Mesenteric fat pad (tissue), 1 donor: Measurements from ENCODE around the gene TSPAN18. TPM values are rescaled to one million over a fixed set of nuclear protein-coding genes. Genes with fewer than 3 reads are reported as not detected.

ENCODE experiments used
- DNase-seq: peaks from one replicate; pipeline ENCODE4 v3.0.0-alpha.2; 2020; ENCODE audit warnings: low spot score
- long read RNA-seq: library from polyadenylated mRNA; unstranded; transcript quantifications from one replicate; pipeline ENCODE4 v2.0.0, GENCODE V29; 2020
- total RNA-seq: library from RNA; stranded (reverse); fragmentation: NEBNext Ultra II Directional; extraction: Animal tissue kit (Norgen Biotek cat#: 25700); gene quantifications from one replicate; pipeline ENCODE4 v1.2.1, GENCODE V29; 2021
- donor health status: DM: yes; HTN: yes; CAD: no.

Gene TSPAN18, protein sequence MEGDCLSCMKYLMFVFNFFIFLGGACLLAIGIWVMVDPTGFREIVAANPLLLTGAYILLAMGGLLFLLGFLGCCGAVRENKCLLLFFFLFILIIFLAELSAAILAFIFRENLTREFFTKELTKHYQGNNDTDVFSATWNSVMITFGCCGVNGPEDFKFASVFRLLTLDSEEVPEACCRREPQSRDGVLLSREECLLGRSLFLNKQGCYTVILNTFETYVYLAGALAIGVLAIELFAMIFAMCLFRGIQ
- total RNA-seq = 14.2 TPM
- long read RNA-seq, partial matches to known transcripts = 9 of 10 reads
- long read RNA-seq, other reads (novel, unspliced or antisense) = 0 of 10 reads

DNA sequence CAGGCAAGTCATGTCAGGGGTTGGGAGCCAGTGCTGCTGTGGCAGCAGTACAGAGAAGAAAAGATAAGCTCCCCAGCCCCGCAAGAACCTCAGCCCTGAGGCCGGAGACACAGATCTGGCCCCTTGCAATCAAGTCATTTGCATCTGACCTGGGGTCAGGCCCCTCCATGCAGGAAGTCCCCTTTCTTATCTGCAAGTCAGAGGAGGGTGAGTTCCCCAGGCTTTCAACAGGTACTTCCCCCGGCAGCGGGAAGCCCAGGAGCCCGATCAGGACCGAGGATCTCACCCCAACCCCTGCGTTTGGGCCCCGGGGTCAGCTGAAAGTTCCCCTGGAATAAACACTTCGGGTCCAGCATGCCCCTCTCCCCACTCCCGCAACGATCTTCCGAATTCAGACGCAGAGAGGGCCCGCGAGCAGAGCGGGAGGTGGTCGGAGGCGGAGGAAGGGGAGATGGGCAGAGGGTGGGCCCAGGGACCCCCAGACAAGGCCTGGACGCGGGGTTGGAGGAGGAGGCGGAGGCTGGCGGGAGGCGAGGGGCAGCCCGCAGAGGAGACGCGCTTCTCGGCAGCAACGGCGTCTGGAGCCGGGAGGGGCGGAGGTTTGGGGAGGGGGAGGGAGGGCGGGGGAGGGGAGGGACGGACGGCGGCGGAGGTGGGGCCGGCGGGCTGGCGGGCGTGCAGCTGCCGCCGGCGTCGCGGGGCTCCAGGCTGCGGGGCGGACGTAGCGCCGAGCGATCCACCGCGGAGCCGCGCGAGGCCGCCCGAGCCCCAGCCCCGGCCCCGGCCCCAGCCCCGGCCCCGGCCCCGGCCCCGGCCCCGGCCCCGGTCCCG, at the start of gene TSPAN18:
TSS of gene TSPAN18 (plus strand) at position 680 of the 831 bp plus-strand sequence. CDS start 179,455 bp downstream, outside the sequence.
- DNase-seq = no peak

DNA sequence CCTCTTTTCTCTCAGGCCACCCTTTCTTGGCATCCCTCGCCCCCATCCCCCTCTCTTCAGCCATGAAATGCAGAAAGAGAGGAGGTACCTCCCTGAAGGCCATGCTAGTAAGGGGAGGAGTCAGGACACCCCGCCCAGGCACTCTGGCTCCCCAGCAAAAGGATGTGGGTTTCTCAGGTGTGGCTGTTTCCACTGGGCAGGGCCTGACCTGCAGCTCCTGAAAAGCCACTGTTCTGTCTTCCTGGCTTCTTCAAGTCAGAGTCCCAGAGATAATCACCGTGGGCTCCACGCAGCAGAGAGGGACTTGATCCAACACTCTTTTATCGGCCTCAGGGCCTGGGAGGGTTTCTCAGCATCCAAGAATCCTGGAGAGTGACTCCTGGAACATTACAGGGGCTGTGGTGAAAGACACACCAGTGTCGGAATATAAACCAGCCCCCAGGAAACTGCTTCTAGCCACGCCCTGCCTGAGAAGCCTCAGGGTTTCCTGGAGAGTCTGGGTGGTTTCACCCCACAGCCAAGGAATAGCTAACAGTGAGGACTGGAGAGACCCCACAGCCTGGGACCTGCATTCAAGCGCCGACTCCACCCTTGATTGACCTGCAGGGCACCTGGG, 45.7 kb upstream of the TSPAN18 start:
- no peak for DNase-seq

DNA sequence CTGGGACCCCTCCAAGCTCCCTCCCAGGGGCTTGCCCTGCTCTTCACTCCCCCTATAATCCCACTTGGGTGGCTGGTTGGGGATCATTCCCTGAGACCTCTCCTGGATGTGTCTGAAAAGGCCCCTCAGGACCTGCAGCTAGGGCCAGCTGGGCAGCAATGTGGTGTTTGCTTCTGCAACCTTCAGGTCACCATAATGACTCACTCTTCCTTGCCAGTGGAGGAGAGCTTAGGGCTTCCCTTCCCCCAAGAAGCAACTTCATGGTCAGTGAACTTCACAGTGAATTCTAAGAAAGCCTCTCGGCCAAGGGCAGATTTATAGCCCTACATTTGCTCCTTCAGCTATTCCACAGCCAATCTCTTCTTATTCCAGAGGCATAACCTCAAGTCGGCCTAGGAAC, 45.1 kb upstream of the TSPAN18 start:
- no peak for DNase-seq

DNA sequence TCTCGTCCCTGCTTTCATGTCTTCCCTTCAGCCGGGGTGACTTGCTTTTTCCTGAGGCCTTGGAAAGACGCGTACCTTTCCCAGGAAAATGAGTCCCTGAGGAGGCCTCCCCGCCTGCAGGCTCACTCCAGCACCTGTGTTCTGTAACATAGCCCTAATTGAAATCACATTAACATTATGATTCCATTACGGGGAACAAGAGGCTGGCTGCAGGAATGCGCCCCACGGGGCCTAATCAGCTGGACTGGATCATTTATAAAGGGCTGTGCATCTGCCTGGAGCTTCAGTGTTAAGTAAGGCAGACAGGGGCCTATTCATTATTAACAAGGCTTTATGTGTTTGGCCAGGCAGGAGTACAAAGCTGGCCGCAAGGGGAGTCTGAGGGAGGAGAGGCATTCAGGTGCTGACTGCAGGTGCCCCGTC, 41.9 kb upstream of the TSPAN18 start:
- no peak for DNase-seq

DNA sequence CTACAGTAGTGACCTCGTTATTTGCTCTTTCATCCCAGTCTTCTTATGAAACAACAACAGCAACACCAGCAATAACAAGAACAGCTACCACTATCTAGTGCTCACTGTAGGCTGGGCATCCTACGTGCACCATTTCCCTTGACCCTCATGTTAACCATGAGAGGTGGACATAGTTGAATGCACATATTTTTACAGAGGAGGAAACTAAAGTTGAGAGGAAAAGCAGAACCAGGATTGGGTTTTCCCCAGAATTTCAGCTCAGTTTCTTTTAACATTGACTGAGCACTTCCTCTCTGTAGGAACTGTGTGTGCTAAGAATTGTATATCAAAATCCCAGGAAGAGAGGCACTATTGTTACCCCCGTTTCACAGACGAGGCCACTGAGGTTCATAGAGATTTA, 39.4 kb upstream of the TSPAN18 start:
- no peak for DNase-seq

DNA sequence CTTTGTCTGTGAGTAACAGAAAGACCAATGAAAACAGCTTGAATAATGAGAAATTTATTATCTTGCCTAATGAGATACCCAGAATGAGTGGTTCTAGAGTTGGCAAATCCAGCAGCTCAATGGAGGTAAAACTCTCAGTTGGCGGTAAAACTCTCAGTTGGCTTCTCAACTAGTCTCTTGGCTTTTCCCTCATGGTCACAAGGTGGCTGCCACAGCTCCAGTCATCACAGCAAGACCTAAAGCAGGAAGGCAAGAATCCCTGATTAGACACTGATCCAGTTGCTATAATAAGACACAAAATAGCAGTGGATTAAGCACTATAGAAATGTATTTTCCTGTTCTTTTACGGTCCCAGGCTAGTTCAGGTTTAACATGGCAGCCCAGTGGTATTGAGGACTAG, 37.5 kb upstream of the TSPAN18 start:
- DNase-seq = no peak

DNA sequence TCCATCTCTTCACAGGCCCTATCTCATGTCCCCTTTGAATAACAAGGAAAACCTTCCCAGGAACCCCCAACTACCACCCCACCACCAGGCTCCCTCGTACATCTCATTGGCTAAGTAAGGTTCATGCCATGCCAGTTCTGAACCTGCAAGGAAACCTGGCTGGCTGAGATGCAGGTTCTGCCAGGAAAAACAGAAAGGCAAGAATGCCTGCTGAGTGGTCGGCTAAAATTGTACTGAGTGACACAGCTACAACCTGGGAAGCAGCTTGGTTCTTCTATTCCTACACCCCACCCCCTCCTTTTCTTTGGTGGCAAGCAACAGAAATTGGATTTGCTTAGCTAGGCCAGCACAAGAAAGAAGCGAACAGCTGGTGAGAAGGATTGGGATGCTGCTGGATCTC, 36.1 kb upstream of the TSPAN18 start:
- peak; percentile 28 for DNase-seq

DNA sequence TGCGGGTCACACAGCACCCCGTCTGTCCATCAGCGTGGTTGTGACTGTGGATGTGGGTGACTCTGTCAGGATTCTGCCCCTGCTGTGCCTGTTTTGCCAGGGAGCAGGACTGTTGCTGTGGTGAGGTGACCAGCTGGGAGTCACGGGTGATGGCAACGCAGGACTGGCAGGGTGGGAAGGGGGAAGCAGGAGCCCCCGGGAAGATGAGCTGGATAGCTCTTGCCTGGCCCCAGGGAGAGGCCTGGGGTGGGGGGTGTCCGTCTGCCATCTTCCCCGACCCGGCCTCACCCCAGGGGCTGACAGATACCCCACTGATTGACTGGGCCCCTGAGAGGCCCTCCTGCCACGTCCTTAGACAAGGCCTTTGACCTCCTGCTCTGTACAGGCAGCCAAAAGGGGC, 34.3 kb upstream of the TSPAN18 start:
- DNase-seq = peak; percentile 85

DNA sequence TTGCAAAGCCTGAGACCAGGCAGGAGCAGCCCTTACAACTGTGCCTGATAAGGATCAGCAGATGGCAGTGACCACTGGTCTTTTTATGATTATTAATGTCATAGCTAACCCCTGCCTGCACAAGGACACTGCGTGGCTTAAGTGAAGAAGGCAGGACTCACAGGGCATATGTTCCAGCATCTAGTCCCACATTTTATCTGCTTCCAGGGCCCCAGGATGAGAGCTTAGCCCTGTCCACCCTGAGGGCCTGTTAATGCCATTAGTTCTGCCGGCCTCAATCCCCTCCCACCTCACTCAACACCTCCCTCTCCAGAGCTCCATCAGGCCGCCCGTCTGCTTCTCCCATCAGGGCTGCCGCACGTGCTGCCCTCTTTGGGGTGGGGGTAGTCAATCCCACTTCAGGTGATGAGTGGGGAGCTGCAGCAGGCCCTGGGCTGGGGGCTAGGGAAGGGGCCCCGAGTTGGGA, 33.1 kb upstream of the TSPAN18 start:
- peak; percentile 87 for DNase-seq

DNA sequence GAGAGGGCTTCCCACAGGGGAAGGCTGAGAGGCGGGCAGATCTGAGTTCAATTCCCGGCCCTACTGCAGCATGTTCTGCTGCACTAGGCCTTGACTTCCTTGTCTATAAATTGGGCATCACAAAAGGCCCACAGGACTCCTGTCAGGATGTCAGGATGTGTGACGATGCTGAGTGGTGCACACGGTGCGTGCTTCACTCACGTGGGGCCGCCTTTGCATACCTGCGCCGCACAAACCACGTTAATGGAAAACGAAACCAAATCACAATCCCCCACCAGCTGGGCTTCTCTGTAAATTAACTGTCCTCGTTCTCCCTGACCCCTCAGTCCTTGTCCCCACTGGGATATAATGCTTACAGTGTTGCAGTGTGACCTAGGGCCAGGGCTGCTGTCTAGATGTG, 32.3 kb upstream of the TSPAN18 start:
- peak; percentile 62 for DNase-seq

DNA sequence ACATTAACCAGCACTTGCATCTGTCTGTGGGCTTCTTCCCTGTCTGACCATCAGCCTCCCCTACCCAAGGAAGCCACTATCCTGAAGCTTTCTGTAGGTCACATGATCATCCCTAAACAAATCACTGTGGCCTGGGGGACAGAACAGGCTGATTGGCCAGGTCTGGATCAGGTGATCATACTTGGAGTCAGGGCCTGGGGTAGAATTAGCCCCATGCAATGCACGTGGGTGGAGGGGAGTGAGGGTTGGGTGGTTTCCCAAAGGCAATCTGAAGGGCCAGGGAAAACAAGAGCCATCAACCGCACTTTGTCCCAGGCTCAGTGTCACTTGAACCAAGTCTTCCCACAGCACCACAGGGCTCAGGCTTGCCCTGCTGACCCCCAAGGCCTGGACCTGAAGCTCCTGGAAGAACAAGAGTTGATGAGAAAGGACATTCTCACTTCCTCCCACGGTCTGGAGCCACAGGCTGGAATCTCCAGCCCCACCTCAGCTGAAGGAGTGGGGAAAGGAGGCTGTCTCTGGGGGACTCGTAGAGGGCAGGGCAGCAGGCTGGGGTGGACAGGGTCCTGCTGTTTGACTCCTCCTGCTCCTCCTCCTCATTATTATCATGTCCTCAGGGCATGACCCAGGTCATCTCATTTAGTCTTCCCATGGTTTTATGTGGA, 31.5 kb upstream of the TSPAN18 start:
- no peak for DNase-seq

DNA sequence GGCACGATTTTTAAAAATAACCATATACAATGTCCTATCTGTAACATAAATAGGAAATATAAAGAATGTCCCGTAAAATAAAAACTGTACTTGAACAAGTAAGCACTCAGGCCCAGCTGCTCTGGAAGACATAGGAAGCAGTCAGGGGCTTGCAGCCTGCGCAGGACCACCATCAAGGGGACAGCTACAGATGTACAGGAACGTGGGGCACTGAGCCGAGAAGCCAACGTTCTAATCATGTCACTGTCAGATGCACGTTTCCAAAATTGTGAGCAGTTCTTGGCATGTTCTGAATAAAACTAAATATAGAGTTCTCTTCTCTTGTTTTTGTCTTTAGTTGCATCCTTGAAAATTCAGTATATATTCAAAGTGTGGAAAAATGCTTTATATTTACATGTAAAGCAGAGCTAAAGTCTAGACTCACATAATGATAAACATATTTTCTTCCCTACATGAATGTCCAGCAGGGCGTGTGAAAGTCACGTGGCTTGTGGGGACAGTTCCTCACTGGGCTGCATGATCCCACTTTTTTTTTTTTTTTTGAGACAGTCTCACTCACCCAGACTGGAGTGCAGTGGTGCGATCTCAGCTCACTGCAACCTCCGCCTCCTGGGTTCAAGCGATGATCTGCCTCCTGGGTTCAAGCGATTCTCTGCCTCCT, 28.4 kb upstream of the TSPAN18 start:
- no peak for DNase-seq

DNA sequence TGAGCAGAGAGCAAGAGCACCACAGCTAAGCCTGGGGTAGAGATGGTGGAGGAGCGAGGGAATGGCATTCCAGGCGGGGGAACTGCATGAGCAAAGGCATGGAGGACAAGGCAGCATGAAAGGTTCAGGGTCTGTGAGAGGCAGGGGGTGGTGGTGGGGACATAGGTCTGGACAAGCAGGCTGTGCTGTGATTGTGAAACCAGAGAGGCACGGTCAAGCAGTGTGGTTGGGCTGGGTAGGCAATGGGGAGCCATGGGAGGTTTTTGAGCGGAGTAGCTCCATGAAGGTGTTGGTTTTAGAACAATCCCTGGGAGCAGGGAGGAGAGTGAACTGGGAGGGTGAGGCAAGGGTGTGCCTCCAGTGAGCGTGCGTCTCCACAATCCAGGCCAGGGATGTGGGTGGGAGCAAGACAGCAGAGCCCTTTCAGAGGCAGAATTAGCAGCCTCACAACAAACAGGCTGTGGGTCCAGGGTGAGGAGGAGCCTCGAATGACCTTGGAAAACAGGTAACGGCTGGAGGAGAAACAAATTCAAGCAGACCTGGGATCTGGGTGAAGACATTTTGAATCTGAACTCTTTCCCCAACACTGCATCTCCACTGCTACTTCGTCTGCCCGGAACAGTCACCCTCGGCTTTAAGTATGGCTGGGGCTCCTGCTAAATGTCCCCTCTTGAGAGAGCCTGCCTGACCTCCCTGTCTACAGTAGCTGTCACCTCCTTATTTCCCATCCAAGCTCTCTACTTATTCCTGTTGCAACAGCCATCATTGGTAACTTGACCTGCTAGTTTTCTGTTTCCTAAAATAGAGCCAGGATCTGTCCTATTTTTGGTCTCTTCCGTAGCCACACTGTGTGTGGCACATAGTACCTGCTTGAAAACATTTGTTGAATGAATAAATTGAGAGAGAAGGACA, 27.0 kb upstream of the TSPAN18 start:
- no peak for DNase-seq

DNA sequence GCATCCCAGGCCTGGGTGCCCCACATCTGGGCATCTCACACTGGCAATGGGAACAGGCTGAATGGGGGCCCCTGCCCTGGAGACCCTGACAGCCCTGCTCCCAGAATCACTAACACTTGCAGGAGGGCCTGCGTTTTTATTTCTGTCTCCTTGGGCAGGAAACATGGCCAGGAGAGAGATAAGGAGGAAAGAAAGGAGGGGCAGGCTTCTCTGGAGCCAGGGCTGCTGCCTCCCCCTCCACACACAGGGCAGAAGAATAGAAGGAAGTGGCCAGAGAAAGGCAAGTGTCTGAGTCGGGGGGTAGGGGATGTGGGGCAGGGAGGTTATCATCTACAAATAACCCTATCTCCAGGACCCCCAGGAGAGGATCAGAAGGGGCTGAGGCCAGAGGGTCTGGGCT, 25.5 kb upstream of the TSPAN18 start:
- DNase-seq = no peak

DNA sequence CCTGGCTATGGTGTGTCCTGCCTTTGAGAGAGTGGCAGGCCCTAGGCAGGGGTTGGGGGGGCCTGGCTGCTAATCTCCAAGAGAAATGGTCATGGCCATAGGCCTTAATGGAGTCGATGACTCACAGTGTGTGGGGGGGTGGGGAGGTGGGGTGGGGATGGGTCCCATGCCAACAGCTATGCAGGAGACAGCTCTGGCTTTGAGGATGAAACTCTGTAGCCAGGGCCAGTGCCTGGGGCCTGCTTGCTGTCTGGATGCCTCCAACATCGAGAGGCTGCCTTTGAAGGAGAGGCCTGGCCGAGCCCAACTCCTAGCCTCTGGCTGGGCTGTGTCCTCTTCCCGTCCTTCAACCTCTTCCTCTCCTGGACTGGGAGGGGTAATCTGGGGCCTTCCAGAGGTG, 23.9 kb upstream of the TSPAN18 start:
- DNase-seq = no peak

DNA sequence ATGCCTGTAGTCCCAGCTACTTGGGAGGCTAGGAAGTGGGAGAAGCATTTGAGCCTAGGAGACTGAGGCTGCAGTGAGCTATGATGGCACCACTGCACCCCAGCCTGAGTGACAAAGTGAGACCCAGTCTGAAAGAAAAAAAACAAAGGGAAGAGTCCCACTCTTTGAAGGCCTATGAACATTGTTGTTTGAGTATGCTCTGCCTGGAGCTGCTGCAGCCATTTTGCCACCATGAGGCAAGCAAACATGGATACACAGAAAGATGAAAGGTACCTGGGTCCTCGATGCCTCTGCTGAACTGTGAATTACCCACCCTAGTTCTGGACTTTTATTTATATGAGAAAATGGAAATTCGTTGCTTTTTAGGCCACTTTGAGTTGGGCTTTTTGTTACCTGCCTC, 19.7 kb upstream of the TSPAN18 start:
- no peak for DNase-seq

DNA sequence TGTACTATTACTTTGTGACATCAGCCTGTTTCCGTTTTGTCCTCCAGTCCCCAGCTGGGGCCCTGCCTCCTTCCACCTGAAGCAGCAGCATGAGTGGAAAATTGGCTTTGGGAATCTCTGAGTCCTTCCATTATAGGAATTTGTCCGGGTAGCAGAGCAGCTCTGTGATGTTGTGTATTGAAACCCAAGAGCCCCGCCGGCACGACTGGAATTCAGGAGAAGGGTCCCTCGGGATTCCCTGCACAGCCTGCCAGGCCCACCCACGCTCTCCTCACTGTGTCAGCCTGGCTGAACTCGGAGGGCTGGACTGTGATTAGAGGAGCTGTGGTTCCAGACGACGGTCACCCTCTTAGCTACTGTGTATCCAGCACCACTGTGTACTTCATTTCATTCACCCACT, 18.8 kb upstream of the TSPAN18 start:
- no peak for DNase-seq

DNA sequence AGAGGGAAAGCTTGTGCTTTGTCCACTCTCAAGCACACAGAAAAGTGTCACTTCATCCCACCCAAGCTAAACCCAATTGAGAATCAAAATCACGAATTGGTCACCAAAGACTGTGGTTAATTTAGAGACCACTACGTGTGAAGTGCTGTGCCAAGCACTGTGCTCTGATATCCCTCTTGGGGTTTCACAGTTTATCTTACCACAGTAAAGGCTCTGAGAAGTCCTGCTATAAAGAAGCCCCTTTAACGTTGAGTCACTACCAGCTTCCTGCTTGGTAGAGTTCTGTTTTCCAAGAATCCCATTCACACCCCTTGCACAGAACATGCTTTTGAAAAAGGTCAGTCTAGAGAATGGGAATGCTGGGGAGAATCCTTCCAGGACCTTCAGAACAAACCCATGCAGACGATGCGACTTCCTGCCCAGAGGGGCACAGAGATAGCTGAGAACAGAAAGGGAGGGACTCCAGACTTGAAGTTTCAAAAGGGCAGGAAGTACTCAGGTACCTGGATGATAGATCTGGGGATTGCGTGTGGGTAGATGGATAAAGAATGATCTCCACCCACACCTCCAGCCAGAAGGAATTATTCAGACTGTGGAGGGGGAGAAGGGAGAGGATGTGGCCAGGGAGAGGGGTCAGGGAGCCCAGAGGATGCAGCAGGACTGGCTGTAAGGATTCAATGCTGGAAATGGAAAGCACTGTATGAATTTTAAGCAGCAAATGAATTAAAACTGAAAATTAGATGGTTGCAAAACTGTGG, 18.1 kb upstream of the TSPAN18 start:
- DNase-seq = no peak

DNA sequence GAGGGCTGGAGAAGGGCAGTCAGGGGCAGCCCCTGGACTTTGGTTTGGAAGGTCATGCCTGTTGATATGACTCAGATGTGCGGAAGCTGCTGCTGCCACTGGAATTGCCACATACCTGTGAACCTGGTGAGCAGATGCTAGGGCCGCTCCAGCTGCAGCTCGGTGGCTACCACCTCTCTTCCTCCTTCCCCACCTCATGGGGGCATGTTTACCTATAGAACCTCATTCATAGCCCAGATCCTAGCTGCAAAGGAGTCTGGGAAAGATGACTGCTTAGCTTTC, 17.5 kb upstream of the TSPAN18 start:
- DNase-seq = no peak
